Mucosa of descending colon (tissue), 3 donors: Measurements from ENCODE around the gene FNTB. TPM values are rescaled to one million over a fixed set of nuclear protein-coding genes. Genes with fewer than 3 reads are reported as not detected.

Experiments used
- ATAC-seq: fragments of 200-7000 bp; cut with Tn5 transposase; one replicate; pipeline ENCODE4 v1.9.1; 2020; ENCODE audit warnings: mild to moderate bottlenecking, moderate library complexity
- DNase-seq, 3 donors: peaks; one replicate each; pipeline ENCODE4 v3.0.0-alpha.2; 2020
- H3K36me3 ChIP-seq: fragments of 200-600 bp; one replicate; pipeline ENCODE4 v1.8.0; 2021; ENCODE audit warnings: low read depth, mild to moderate bottlenecking
- H3K4me1 ChIP-seq: fragments of 200-600 bp; one replicate; pipeline ENCODE4 v1.8.0; 2021; ENCODE audit warnings: low read depth, mild to moderate bottlenecking
- H3K4me3 ChIP-seq: fragments of 200-600 bp; one replicate; pipeline ENCODE4 v1.8.0; 2021; ENCODE audit warnings: mild to moderate bottlenecking
- H3K9me3 ChIP-seq: fragments of 200-600 bp; one replicate; pipeline ENCODE4 v1.8.0; 2021; ENCODE audit warnings: mild to moderate bottlenecking
- CTCF ChIP-seq: fragments of 200-600 bp; IDR thresholded peaks from one replicate; pipeline ENCODE4 v1.8.0; 2022; ENCODE audit warnings: antibody characterized with exemption, mild to moderate bottlenecking
- intact Hi-C, 2 donors: fragments of 100-400 bp; cut with DNase I in 1 of 2; cut with micrococcal nuclease in 1 of 2; formaldehyde crosslinking; loops; one replicate each; pipeline versions ENCODE4 v1.11.0 to v1.11.1; 2022; cut with DNase I, micrococcal nuclease
- long read RNA-seq, 2 donors: library from polyadenylated mRNA; unstranded; transcript quantifications; one replicate each; pipeline ENCODE4 v2.0.0, GENCODE V29; 2019 to 2021
- total RNA-seq, 3 donors: library from RNA; stranded (reverse); fragmentation: NEBNext Ultra II Directional in 2 of 3; extraction: Animal tissue kit (Norgen Biotek cat#: 25700) in 2 of 3; gene quantifications; one replicate each; pipeline versions ENCODE4 v1.2.1 to v1.2.4, GENCODE V29; 2021 to 2023
- donor health status: DM: no; HTN: no; CAD: no; lungs with moderate emphysema.
- donor health status: DM: no; HTN: no; CAD: no.
- donor health status: DM: no; HTN: yes; CAD: no.

Gene FNTB
- total RNA-seq, result 10 to 100 TPM; 14.5 to 18.3 (median 14.5) TPM
- long read RNA-seq, donor 1, transcript FNTB-201 (12 exons, 2,834 nt), result major isoform, 19 of 22 reads
- long read RNA-seq, donor 1, partial matches to known transcripts, result 0 of 22 reads
- long read RNA-seq, donor 1, other reads (novel, unspliced or antisense), result 2 of 22 reads
- long read RNA-seq, donor 2, partial matches to known transcripts, result 0 of 9 reads
- long read RNA-seq, donor 2, other reads (novel, unspliced or antisense), result 4 of 9 reads

GRCh38 chr14:64986648-64987437 is at the start of gene FNTB:
Gene FNTB (plus strand): TSS chr14:64986895. CDS start chr14:64986954, 59 bp downstream.
- Histone ChIP-seq H3K9me3 (no peaks in the 10 kb centered on the region), H3K4me1 (peaks cover 16% of the 10 kb centered on the region), H3K4me3 (peak within 1 kb of the TSS; percentile 47), H3K36me3 (no peaks in the 10 kb centered on the region)
- intact Hi-C loops, result loop anchor here in 1 of 2 donors (10.0 kb wide), 1 partner anchor 162 kb away; no protein-coding TSS in a partner anchor
- peak; percentile 97 for DNase-seq
- peak; percentile 98 for ATAC-seq
- TF ChIP-seq CTCF, result peak; percentile 78

GRCh38 chr14:64937171-64937820 is 49.4 kb upstream of the FNTB start:
- DNase-seq, result peak in 1 of 3 donors; percentile 22
- Histone ChIP-seq H3K9me3 (no peaks in the 10 kb centered on the region), H3K4me3 (no peak overlapping the region), H3K4me1 (peaks cover 16% of the 10 kb centered on the region), H3K36me3 (no peaks in the 10 kb centered on the region)
- intact Hi-C loops, result no loop called here
- TF ChIP-seq CTCF, result no peak
- ATAC-seq, result no peak

- Histone ChIP-seq H3K9me3 (no peaks in the 10 kb centered on the region), H3K36me3 (no peaks in the 10 kb centered on the region), H3K4me3 (no peak overlapping the region), H3K4me1 (peaks cover 17% of the 10 kb centered on the region)
- intact Hi-C loops, result no loop called here
- no peak for TF ChIP-seq CTCF
- ATAC-seq (no peak), DNase-seq (peak in 1 of 3 donors; percentile 2)
Observed at GRCh38 chr14:64937821-64938193, 48.9 kb upstream of the FNTB start.

- no peaks in the 10 kb centered on the region for H3K9me3 ChIP-seq
- intact Hi-C loops, result no loop called here
- ATAC-seq, result peak; percentile 34
- peak in 2 of 3 donors; percentile 49 to 50 for DNase-seq
- no peak overlapping the region for H3K4me3 ChIP-seq
- peaks cover 26% of the 10 kb centered on the region for H3K4me1 ChIP-seq
- no peak for TF ChIP-seq CTCF
- H3K36me3 ChIP-seq, result no peaks in the 10 kb centered on the region
Observed at GRCh38 chr14:64938972-64939816, 47.5 kb upstream of the FNTB start.

- ATAC-seq (no peak), DNase-seq (peak in 1 of 3 donors; percentile 8)
- H3K4me3 ChIP-seq, result no peak overlapping the region
- H3K36me3 ChIP-seq, result no peaks in the 10 kb centered on the region
- intact Hi-C loops, result no loop called here
- peaks cover 26% of the 10 kb centered on the region for H3K4me1 ChIP-seq
- H3K9me3 ChIP-seq, result no peaks in the 10 kb centered on the region
- no peak for TF ChIP-seq CTCF
Observed at GRCh38 chr14:64939817-64940190, 46.9 kb upstream of the FNTB start.
